Measurements from ENCODE around the gene XKRX.

XKRX gene

DNA sequence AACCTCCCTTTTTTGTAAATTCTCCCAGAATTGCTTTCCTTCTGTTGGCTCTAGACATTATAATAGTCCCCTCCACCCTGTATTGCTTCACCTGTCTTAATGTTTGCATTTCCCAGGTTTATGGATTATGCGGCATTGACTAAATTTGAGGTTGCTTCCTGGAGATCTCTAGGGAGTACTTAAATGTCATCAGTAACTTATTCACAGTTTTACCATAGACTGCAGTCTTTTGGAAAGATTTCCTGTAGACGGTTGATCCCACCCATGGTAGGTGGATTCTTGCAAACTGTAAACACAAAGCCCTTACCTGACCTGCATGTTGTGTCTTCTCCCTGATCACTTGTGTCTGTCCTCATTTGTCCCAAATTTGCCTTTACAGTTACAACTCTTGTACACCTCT is 48.3 kb downstream of the XKRX start:
- H3K27me3 ChIP-seq (ENCODE audit: control insufficient read depth, insufficient read depth, low read length), result no peaks in the 10 kb centered on the region
- no peaks in the 10 kb centered on the region for H3K9me3 ChIP-seq (ENCODE audit: control insufficient read depth, low read length)
- no peak overlapping the region for H2AFZ ChIP-seq

DNA sequence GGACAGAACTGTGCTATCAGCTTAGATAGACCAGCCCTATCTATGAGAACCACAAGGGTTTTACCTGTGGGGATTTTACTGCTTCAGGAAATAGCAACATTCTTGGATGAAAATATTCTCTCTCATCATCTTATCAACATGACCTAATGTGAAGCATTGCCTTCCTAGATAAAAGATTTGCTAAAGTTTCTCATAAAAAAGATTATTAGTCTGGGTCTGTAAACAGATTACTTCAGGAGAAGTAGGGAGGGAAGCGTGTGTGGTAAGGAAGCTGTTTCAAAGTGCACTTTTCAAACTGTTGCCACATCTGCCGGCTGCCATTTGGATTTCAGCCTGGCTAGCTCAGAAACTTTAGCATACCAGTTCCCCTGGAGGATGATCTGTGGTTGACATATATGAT is 54.4 kb downstream of the XKRX start, which contains the start of gene NOX1:
Gene NOX1, minus strand, starts transcription at position 35 of the 400 bp plus-strand sequence. CDS start 220 bp downstream, outside the sequence.
- Histone ChIP-seq H3K9me3 (ENCODE audit: control insufficient read depth, low read length) (no peaks in the 10 kb centered on the region), H2AFZ (no peak within 1 kb of the TSS), H3K27ac (no peak within 1 kb of the TSS), H3K36me3 (ENCODE audit: control insufficient read depth, insufficient read depth, low read length) (no peaks in the 10 kb centered on the region), H3K4me1 (no peaks in the 10 kb centered on the region), H3K4me2 (ENCODE audit: low read length) (no peak within 1 kb of the TSS), H3K27me3 (ENCODE audit: control insufficient read depth, insufficient read depth, low read length) (no peaks in the 10 kb centered on the region), H3K79me2 (no peaks in the 10 kb centered on the region), H3K4me3 (ENCODE audit: low read depth, low read length) (no peak within 1 kb of the TSS), H3K9ac (no peak within 1 kb of the TSS)
- TF ChIP-seq, protein P1, sequence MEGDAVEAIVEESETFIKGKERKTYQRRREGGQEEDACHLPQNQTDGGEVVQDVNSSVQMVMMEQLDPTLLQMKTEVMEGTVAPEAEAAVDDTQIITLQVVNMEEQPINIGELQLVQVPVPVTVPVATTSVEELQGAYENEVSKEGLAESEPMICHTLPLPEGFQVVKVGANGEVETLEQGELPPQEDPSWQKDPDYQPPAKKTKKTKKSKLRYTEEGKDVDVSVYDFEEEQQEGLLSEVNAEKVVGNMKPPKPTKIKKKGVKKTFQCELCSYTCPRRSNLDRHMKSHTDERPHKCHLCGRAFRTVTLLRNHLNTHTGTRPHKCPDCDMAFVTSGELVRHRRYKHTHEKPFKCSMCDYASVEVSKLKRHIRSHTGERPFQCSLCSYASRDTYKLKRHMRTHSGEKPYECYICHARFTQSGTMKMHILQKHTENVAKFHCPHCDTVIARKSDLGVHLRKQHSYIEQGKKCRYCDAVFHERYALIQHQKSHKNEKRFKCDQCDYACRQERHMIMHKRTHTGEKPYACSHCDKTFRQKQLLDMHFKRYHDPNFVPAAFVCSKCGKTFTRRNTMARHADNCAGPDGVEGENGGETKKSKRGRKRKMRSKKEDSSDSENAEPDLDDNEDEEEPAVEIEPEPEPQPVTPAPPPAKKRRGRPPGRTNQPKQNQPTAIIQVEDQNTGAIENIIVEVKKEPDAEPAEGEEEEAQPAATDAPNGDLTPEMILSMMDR (IDR thresholded peaks at IDR 0.05), result no peak

More for the DNA sequence above, 48.3 kb downstream of the XKRX start:
- no peaks in the 10 kb centered on the region for H3K36me3 ChIP-seq (ENCODE audit: control insufficient read depth, insufficient read depth, low read length)
- no peak overlapping the region for H3K27ac ChIP-seq
- TF ChIP-seq, protein P1 (IDR thresholded peaks at IDR 0.05), result no peak
- H3K4me1 ChIP-seq, result no peaks in the 10 kb centered on the region
- no peaks in the 10 kb centered on the region for H3K79me2 ChIP-seq
- no peak overlapping the region for H3K4me3 ChIP-seq (ENCODE audit: low read depth, low read length)
- H3K4me2 ChIP-seq (ENCODE audit: low read length), result no peak overlapping the region
- no peak overlapping the region for H3K9ac ChIP-seq

DNA sequence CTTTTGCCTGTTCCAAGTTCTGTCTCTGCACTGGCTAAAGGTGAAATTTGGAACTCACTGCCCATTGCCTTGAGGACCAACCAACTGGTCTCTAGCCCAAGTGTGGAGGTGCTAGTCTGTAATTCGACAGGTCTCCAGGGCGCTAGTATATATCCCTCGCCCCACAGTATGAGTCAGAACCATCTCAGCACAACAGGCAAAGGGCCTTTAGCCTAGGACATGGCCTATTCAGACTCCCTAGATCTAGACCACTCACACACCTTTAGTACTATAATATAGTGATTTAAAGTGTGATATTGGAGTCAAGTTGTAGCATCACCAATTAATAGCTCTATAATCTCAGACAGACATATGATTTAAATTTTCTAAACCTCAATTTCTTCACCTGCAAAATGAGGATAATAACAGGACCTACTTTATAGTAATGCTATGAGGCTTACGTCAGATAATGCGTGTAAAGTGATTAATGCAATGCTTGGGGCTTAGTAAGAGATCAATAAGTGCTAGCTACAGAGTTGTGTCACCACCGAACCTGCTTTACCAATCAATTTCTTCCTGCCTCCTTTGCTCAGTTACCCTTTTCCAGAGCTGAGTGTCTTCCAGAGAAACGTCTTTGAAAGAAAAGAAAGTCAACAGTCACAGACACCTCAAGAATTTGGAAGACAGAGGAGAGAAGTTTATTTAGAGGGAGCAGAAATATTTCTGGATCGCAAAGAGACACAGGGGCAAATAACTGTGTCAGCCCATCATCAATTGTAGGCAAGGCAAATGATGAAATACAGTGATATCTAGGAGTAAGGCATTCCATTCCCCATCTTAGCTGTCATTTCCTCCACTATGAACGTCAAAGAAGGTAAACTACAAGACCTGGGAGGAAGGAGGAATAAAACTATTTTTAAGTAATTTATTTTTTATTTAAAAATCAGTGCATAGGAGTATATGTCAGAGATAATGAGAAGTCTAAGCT is 56.8 kb downstream of the XKRX start:
- no peaks in the 10 kb centered on the region for H3K4me1 ChIP-seq
- no peak overlapping the region for H3K27ac ChIP-seq
- TF ChIP-seq, protein P1 (IDR thresholded peaks at IDR 0.05), result no peak
- no peak overlapping the region for H3K4me3 ChIP-seq (ENCODE audit: low read depth, low read length)
- H3K79me2 ChIP-seq, result no peaks in the 10 kb centered on the region
- H3K4me2 ChIP-seq (ENCODE audit: low read length), result no peak overlapping the region
- H3K27me3 ChIP-seq (ENCODE audit: control insufficient read depth, insufficient read depth, low read length), result no peaks in the 10 kb centered on the region
- no peak overlapping the region for H2AFZ ChIP-seq
- H3K9me3 ChIP-seq (ENCODE audit: control insufficient read depth, low read length), result no peaks in the 10 kb centered on the region
- H3K9ac ChIP-seq, result no peak overlapping the region
- H3K36me3 ChIP-seq (ENCODE audit: control insufficient read depth, insufficient read depth, low read length), result no peaks in the 10 kb centered on the region

DNA sequence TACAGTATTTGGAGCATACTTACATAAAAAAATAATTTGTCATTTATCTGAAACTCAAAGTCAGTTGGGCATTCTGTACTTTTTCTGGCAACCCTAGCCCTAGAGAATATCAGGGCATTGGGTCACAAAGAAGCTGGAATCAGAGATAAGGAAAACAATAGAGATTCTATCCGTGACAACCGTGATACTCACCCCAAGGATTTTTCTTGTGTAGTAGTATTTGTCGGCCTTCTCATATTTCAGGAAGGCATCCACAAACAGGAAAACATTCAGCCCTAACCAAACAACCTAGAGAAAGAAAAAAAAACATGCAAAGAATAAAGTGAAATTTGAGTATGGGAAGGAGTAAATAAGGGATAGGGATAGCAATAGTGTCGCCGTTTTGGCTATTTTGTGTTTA is 58.2 kb downstream of the XKRX start:
- TF ChIP-seq, protein P1 (IDR thresholded peaks at IDR 0.05), result no peak
- no peaks in the 10 kb centered on the region for H3K27me3 ChIP-seq (ENCODE audit: control insufficient read depth, insufficient read depth, low read length)
- no peak overlapping the region for H3K27ac ChIP-seq
- no peak overlapping the region for H3K4me3 ChIP-seq (ENCODE audit: low read depth, low read length)
- H3K4me1 ChIP-seq, result no peaks in the 10 kb centered on the region
- H3K79me2 ChIP-seq, result no peaks in the 10 kb centered on the region
- H3K9me3 ChIP-seq (ENCODE audit: control insufficient read depth, low read length), result no peaks in the 10 kb centered on the region
- H3K36me3 ChIP-seq (ENCODE audit: control insufficient read depth, insufficient read depth, low read length), result no peaks in the 10 kb centered on the region
- no peak overlapping the region for H3K4me2 ChIP-seq (ENCODE audit: low read length)
- no peak overlapping the region for H3K9ac ChIP-seq
- H2AFZ ChIP-seq, result no peak overlapping the region

Data from parathyroid adenoma (tissue), 2 donors.